Nucleus accumbens (tissue), 56 donors: Measurements from ENCODE around the gene LTF.
A peak's percentile ranks its signal among the peaks of the same experiment; 100 is the strongest.
"Not testable (repeated sequence)": the region's sequence is repeated elsewhere in the genome, so short reads cannot be mapped to it uniquely, and the experiment has no call there.

Experiments
- DNase-seq, 56 donors: peaks; one replicate each; lab custom pipeline; 2025; lab: John Stamatoyannopoulos, UW

The LTF gene

DNA sequence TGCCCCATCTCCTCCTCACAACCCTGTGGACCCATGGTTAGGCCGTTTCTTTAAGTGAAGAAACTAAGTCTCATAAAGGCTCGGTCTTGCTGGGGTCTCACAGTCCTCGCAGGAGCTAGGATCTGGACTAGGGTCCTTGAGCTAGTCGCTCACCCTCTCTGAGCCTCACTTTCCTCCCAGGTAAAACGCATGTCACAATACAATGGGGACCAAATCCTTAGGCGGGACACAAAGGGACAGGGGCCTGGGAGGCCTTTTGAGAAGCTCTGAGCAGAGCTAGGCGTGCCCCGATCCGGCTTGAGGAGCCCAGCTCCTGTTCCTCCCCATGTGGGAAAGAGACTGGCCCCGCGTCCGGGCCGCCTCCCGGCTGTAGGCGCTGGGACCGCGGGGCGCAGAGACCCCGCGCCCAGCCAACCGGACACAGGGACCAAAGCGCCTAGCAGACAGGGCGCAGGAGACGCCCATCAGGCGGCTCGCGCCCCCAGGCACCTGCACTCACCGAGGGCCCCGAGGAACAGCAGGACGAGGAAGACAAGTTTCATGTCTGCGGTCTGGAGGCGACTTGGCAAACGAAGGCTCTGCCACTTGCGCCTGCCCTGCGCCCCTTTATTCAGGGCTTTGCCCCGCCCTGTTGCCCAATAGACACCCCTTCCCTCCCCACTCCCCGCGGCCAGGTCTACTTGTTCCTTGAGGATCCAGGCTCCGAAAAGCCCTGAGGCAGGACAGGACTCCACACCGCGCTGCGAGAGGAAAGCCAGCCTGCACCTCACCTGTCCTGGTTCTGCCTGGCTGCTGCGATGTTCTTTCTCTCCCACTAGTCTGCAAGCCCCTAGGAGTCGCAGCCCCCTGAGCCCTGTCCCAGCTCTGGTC, at the start of gene LTF:
Gene LTF, minus strand, starts transcription at position 580 of the 870 bp plus-strand sequence. Its CDS starts 38 bp downstream, at position 542.
- no peak for DNase-seq

DNA sequence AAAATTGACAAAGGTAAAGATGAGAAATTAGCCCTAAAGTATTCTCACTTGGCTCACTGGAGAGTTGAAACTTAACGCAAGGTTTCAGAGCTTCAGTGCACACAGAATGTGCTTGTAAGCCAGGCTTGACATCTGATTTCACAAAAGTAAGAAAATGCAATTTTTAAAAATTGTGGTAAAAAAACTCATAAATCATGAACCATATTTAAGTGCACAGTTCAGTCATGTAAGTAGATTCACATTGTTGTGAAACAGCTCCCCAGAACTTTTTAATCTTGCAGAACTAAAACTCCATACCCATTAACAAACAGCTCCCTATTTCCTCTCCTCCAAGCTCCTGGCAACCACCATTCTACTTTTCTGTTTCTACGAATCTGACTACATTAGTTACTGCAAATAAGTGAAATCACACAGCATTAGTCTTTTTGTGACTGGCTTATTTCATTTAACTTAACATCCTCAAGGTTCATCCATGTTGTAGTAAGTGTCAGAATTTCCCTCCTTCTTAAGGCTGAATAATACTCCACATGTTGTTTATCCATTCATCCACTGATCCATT, 47.6 kb upstream of the LTF start:
- DNase-seq: no peak

DNA sequence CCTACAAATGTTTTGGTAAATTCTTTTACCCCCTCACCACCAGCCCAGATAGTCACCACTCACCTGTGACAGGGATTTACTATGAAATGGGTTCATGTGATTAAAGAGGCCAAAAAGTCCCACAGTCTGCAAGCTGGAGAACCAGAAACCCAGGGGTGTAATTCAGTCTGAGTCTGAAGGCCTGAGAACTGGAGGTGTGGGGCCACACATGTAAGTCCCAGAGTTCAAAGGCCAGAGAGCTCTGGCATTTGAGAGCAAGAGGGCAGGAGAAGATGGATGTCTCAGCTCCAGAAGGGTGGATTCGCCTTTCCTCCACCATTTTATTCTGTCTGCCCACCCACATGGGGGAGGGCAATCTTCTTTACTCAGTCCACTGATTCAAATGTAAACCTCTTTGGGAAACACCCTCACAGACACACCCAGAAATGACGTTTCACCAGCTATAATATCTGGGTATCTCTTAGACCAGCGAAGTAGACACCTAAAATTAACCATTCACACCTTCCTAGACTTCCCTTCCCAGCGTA, 45.0 kb upstream of the LTF start:
- DNase-seq: no peak

DNA sequence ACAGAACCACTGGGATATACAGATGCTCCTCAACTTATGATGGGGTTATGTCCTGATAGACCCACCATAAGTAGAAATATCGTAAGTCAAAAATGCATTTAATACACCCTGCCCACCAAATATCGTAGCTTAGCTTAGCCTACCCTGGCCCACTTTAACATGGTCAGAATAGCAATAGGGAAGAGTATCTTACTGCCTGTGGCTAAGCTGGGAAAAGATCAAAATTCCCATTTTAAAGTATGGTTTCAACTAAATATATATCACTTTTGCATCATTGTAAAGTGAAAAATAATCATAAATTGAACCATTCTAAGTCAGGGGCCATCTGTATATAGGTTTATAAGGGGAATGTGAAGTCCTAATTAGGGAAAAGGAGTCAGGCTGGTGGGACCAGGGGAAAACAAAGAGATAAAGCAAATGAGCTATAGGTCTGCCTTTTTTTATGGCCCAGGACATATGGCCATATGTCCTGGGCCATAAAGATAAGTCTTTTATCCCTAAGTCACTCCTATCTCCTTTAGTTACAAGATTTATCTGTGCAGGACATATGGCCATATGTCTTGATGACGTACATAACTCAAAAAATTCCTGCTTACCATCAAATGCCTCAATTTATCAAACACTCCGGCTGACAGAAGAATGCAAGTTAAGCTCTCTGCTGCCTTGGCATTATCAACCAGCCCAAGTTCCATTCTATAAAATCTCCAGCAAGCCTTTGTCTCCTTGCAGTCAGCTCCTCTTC, 44.3 kb upstream of the LTF start:
- DNase-seq: no peak

DNA sequence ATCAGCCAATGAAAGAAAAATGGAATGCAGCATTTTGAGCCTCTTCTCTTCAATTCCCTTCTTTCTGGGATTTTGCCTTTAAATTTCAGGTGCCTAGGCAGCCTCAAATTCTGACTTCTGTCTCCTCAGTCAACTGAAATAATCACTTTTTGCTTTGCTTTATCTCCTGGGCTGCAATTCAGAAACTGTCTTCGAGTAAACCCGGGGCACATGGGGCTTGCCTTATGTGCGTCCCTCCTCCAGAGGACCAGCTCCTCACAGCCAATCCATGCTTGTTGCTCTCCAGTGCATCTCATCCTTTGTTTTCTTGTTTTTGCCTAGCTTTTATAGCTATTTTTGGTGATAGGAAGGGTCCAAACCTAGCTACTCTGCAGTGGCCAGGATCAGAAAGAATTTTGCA, 41.8 kb upstream of the LTF start:
- DNase-seq: no peak

DNA sequence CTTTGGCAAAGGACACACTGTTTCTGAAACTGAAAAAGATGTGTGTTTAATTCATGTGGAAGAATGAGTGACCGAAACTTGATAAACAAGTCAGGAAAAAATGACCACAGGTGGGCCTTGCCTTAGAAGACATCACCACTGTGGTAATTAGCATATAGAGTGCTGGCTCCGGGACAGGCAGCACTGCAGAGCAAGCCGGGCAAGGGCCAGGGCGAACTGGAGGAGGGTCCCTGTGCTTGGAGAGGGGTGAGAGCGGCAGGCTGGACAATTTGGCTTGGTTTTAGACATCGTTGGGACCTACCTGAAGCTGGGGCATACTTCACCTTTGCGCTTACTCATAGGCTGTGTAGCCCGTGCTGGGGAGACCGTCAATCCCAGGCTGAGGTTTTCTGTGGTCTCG, 41.2 kb upstream of the LTF start:
- no peak for DNase-seq

DNA sequence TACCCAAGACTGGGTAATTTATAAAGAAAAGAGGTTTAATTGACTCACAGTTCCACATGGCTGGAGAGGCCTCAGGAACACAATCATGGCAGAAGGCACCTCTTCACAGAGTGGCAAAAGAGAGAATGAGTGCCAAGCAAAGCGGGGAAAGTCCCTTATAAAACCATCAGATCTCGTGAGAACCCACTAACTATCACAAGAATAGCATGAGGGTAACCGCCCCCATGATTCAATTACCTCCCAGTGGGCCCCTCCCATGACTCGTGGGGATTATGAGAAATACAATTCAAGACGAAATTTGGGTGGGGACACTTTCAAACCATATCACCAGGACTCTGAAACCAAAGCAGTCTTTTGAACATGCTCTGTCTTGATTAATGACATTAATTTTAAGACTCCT, 40.1 kb upstream of the LTF start:
- DNase-seq: no peak

DNA sequence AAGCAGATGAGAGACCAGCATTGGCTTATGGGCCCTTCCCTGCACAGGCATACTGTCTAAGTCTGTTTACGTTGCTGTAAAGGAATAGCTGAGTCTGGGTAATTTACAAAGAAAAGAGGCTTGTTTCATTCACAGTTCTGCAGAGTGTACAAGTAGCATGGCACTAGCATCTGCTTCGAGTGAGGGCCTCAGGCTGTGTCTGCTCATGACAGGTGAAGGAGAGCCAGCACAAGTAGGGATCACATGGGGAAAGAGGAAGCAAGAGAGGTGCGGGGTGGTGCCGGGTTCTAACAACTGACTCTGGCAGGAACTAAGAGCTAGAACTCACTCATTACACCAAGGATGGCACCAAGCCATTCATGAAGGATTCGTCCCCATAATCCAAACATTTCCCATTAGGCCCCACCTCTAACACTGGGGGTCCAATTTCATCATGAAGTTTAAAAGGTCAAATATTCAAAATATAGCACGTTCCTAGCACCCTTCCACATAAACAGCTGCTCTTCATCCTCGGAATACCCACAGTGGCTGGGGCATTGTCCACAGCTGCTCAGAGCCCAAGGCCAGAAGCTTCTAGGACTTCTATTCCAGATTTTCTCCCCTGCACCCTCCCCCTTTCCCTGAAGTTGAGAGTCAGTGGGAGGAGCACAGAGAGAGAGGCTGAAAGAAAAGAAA, 38.6 kb upstream of the LTF start:
- DNase-seq: no peak

DNA sequence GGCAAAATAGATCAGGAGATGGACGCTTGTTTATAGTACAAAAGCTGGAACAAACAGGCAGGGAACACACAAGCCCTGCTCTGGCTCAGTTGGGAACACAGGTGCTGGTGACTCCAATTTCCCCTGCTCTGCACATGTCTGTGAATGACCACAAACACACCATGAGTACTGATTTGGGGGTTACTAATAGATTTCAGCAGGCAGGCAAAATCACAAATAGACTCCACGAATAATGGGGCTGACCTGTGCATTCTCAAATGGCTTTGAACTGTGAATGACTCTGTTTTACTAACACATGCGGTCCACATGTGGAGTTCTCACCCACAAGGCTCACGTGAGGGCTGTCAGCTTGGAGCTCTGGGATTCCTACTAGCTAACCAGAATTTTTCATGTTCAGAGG, 37.0 kb upstream of the LTF start:
- no peak for DNase-seq

DNA sequence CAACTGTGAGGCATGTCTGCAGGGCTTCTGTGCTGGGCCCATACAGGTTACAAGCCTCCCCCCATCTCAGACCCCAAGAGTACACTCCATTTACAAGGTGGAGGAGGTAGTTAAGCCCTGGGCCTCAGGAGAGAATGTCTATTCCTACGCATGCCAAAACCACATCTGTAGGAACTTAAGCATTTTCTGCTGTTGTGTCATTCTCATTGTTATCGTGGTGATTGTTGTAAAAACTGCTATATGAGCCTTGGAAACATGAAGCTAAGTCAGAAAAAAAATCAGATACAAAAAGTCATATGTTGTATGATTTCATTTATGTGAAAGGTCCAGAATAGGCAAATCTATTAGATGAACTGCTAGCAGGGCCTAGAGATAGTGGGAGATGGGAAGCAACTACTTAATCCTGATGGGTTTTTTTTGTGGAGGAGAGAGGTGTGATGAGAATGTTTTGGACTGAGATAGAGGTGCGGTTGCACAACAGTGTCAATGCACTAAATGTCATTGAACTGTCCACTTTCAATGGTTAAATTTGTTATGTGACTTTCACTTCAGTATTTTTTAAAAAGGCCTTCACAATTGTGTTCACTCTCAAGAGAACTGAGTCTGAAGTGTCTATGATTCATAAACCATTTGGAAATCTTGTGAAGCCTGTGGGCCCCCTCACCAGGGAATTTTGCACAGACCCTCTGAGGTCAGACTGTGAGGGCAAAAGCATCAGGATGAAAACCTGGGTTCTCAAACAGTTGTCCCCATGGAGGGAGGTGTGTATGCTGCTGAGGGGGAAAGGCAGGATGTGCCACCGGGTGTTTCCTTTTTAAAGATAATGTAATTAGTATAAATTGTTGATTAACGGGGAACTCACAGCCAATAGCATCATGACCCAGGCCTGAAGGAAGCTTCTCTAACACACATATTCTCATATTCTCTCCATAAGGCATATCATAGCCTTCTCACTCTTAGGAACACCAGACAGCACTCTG, 36.2 kb upstream of the LTF start:
- DNase-seq: no peak

DNA sequence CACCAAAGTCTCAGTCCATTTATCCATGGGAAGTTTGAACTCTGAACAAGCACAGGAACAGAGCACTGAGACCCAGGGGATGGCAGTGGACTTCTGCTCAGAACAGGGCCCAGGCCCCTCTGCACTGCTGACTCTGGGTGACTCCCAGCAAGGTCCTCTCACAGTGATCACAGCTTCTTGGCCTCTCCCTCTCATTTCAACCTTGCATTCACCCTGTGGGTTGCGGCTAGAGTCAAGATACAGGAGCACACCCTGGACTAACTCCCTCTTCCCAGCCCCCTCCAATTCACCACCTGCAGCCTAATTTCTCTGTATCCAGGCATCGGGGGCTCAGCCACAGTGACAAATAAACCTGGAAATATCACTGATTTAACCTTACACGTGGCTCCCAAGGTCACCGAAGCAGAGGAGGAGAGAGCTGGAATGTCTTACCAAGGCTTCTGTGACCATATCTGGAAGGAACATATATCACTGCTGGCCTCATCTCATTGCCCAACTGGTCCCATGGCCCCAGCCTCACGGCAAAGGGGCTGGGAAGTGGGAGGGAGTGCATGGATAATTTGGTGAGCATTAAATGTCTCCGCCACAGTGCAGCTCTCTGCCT, 34.3 kb upstream of the LTF start:
- no peak for DNase-seq

DNA sequence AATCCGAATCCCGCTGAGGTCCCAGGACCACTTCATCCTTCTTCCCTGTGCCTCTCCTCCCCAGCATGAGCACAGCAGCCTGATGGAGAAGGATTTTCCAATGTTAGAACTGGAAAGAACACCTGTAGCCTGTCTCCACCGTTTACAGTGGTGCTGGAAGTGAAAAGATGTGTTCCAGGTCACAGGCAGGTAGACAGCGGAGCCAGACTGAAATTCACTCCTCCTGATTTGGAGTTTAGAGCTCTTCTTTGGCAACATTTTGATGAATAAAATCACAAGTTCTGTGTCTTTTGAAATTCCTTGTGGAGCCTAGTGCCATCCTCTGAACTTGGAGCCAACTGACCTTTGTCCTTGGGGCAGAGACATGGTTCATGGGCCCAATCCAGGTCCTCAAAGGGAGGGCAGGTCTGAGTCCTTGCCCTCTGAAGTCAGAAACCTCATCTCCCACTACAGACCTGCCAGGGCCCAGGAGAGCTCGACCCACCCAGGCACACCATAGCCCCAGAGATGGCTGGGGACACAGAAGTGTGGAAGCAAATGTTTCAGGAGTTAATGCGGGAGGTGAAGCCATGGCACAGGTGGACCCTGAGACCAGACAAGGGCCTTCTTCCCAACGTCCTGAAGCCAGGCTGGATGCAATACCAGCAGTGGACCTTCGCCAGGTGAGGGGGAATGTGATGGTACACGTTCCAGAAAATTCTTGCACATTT, 33.0 kb upstream of the LTF start, which contains the start of gene RTP3:
Gene RTP3, plus strand, starts transcription at position 421 of the 710 bp plus-strand sequence. Its CDS starts 87 bp downstream, at position 508.
- no peak for DNase-seq

DNA sequence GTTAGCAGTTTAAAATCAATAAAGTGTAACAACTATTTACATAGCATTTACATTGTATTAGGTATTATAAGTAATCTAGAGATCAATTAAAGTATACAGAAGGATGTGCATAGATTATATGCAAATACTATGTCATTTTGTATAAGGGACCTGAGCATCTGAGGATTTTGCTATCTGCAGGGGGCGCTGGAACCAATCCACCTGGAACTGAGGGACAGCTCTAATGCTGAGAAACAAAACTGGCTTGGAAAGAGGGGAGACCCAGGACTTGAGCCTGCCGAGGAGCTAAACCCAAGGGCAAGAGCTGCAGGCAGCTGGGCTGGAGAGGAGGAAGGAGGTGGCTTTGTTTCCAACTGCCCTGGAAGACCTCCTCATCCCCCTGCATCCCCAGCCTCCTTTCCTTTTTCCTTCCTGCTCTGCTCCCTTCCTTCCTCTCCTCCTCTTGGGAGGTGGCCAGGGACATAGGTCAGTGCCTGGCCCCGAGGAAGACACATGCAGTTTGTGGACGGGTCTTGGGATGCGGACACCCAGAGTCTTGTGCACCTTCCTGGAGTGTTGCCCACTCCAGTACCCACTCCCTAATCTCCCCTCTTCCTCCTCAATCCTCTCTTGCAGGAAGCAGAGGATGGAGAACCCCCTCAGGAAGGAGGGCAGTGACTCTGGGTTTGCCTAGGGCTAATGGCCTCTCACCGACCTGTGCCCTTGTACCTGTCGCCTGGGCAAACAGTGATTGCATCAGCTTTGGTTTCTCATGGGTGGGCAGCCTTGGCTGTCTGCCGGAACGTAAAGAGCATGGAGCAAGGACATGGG, 32.2 kb upstream of the LTF start:
- peak in 1 of 56 donors; percentile 2 for DNase-seq

DNA sequence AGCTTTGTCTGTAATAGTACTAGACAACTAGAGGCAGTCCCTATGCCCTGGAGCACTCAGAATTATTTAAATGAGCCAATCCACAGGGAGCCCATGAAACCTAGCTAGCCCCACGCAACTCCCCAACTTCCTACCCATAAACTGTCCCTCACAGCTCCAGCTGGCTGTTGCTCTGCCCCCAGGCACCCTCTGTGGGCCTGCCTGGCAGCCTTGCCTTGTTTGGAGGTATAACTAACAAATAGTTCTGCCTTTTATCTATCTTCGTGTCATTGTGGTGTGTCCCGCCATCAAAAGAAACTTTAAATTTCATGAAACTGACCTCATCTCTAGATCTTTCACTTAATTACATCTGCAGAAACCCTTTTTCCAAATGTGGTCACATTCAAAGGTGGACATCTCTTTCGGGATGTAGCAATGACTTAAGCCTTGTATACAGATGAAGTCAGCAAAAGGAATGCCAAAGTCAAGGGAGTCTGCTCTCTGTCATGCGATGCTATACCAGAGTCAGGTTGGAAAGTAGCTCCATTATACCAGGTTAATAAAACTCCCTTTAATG, 31.3 kb upstream of the LTF start:
- DNase-seq: no peak

DNA sequence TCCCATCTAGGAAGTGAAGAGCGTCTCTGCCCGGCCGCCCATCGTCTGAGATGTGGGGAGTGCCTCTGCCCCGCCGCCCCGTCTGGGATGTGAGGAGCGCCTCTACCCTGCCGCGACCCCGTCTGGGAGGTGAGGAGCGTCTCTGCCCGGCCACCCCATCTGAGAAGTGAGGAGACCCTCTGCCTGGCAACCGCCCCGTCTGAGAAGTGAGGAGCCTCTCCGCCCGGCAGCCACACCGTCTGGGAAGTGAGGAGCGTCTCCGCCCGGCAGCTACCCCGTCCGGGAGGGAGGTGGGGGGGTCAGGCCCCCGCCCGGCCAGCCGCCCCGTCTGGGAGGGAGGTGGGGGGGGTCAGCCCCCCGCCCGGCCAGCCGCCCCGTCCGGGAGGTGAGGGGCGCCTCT, 29.8 kb upstream of the LTF start:
- DNase-seq: not testable (repeated sequence)

DNA sequence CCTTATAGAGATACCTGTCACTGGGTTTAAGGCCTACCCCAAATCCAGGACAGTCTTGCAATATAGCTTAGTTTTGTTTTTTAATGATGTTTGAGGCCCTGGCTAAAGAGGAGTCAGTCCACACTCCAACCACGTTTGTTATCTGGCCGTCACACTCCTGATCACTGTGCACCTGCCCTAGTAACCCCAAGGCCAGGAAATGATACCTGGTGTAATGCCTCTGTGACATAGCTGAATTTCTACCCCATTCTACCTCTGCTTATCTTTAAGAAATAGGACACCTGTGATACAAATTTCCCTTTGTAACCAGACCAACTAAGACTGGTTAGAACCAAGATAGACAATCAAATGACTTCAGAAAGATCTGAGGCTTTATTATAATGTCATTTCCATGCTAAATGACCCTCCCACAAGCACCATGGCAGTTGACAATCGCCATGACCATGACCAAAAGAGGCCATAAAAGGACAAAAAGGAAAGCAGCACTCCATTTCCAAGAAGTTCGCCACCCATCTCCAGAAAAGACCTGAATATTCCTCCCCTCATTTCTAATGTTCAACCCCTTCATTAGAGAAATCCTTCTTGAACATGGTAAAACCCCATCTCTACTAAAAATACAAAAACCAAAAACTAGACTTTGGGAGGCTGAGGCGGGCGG, 28.3 kb upstream of the LTF start:
- DNase-seq: no peak
